Gastroesophageal sphincter (tissue), 3 donors: ENCODE results near the gene ZNF280C.

ENCODE experiments used
- CTCF ChIP-seq, 4 experiments: fragments of 200-600 bp in 2 of 4; fragments of 450-650 bp in 2 of 4; sonication (generic) in 1 of 4; IDR thresholded peaks; one replicate each; pipeline ENCODE4 v1.5.1; 2017 to 2019; ENCODE audit warnings: antibody characterized with exemption in 4 of 4, mild to moderate bottlenecking in 2 of 4, moderate library complexity in 2 of 4
- POLR2AphosphoS5 ChIP-seq: sonication (generic); formaldehyde crosslinking; IDR thresholded peaks from one replicate; pipeline ENCODE4 v1.6.1; 2017; ENCODE audit warnings: antibody characterized with exemption

- TF ChIP-seq POLR2AphosphoS5 (no peak), CTCF (IDR thresholded peaks at IDR 0.05) (no peak)
Observed at GRCh38 chrX:130184168-130184567, 84.5 kb downstream of the ZNF280C start.
